IPS DF 19.7 (cell line): Measurements from ENCODE around the gene MSH2.
"Not testable (repeated sequence)": the region's sequence is repeated elsewhere in the genome, so short reads cannot be mapped to it uniquely, and the experiment has no call there.

Source experiments
- DNase-seq: peaks from one replicate; pipeline ENCODE4 v3.0.0-alpha.2; 2013; ENCODE audit warnings: low read depth, low spot score

The MSH2 gene

DNA sequence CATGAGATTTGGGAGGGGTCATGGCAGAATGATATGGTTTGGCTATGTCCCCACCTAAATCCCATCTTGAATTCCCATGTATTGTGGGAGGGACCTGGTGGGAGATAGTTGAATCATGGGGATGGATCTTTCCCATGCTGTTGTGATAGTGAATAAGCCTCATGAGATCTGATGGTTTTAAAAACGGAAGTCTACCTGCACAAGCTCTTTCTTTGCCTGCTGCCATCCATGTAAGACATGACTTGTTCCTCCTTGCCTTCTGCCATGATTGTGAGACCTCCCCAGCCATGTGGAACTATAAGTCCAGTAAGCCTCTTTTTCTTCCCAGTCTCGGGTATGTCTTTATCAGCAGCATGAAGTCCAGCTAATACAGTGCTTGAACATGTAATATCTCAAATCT, 5.0 kb downstream of the MSH2 start:
- DNase-seq: not testable (repeated sequence)

DNA sequence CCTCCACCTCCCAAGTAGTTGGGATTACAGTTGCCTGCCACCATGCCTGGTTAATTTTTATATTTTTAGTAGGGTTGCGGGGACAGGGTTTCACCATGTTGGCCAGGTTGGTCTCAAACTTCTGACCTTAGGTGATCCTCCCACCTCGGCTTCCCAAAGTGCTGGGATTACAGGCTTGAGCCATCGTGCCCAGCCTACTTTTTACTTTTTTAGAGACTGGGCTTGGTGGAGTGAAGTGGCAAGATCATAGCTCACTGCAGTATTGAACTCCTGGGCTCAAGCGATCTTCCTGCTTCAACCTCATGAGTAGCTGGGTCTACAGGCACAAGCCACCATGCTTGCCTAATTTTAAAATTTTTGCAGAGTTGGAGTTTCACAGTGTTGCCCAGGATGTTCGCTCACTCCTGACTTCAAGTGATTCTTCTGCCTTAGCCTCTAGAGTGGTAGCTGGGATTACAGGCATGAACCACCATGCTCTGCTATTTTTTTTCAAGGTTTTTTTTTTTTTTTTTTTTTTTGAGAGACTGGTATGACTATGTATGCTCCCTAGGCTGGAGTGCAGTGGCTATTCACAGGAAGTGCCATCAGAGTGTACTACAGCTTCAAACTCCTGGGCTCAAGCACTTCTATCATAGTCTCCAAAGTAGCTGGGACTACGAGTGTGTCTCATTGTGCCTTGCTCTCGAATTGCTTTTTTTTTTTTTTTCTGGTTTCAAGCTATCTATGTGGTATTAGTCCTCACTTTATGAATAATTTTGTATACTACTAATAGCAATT, 11.9 kb downstream of the MSH2 start:
- DNase-seq: no peak

DNA sequence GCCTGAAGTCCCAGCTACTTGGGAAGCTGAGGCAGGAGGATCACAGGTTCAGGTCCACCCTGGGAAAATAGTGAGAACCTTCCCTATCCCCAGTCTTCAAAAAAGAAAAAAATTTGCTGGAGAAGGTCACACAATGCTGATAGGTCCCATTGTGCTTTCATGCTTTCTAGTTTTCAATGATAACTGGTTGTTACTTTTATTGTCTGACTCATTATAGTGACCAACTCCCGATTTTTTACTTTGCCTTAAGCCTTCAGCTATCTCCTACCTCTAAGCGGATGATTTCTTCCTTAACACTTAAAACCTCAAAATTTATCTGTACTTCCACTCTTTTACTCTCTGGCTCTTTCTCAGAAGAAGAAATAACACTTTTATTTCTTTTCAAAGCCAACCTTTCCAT, 17.3 kb downstream of the MSH2 start:
- no peak for DNase-seq

GRCh38 chr2:47420683-47421082, 17.7 kb downstream of the MSH2 start:
- DNase-seq: not testable (repeated sequence)

- DNase-seq: no peak
Observed at GRCh38 chr2:47422016-47422415, 19.1 kb downstream of the MSH2 start.

- no peak for DNase-seq
Observed at GRCh38 chr2:47422560-47422959, 19.6 kb downstream of the MSH2 start.

DNA sequence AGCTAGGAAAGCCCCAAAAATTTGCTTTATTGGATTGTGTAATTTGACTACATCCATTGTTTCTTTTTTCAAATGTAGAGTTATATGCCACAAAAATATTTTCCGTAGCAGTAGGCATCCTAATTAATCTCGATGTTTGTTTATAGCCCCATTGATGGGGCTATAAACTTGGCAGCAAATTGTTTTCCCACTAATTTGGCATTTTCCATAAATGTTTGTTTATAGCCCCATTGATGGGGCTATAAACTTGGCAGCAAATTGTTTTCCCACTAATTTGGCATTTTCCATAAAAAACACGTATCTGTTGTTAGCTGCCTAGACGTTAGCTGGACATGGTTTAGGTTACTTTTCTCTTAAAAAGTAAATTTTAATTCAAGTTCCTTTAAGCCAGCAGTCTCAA, 23.8 kb downstream of the MSH2 start:
- DNase-seq: no peak

DNA sequence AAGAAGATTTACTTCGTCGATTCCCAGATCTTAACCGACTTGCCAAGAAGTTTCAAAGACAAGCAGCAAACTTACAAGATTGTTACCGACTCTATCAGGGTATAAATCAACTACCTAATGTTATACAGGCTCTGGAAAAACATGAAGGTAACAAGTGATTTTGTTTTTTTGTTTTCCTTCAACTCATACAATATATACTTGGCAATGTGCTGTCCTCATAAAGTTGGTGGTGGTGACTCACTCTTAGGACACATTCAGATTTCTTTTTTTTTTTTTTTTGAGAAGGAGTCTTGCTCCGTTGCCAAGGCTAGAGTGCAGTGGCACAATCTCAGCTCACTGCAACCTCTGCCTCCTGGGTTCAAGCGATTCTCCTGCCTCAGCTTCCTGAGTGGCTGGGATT, 26.8 kb downstream of the MSH2 start:
- DNase-seq: no peak

DNA sequence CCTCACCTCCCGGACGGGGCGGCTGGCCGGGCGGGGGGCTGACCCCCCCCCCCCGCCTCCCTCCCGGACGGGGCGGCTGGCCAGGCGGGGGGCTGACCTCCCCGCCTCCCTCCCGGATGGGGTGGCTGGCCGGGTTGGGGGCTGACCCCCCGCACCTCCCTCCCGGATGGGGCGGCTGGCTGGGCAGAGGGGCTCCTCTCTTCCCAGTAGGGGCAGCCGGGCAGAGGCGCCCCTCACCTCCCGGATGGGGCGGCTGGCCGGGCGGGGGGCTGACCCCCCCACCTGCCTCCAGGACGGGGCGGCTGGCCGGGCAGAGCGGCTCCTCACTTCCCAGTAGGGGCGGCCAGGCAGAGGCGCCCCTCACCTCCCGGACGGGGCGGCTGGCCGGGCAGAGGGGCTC, 30.1 kb downstream of the MSH2 start:
- DNase-seq: not testable (repeated sequence)

GRCh38 chr2:47433445-47433844, 30.5 kb downstream of the MSH2 start:
- not testable (repeated sequence) for DNase-seq

- DNase-seq: no peak
Observed at GRCh38 chr2:47437287-47437686, 34.3 kb downstream of the MSH2 start.

DNA sequence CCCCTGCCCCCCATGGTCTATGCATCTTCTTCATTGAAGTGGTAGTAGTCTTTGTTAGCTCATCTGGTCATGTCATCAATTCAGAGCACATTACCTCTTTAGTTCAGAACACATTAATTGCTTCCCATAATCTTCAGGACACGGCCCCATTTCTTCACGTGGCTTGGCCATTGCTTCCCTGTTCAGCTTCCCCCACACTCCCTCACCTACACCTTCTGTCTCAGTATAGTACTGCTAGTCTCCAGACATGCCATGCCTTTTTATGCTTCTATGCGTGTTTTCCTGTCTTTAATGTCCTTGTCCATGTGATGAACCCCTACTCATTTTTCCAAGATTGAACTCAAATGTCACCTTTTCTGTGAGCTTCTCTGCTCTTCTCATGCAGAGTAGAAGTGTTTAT, 35.1 kb downstream of the MSH2 start:
- DNase-seq: no peak

DNA sequence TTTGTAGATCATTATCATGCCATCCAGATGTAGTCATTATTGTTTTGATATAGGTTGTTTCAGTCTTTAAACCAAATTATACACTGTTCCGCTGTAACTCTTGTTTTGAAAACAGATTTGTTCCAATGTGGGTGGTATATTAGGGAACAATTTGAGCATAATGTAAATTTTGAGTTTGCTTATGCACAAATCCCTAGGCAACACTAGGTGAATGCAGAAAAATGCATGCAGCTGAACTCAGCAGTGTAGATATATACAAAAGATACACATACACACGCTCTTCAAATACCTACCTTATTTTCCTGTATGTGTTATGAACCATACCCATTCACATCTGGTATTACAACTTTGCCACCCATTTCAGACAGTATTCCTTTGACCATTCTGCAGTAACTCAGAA, 35.8 kb downstream of the MSH2 start:
- DNase-seq: no peak

DNA sequence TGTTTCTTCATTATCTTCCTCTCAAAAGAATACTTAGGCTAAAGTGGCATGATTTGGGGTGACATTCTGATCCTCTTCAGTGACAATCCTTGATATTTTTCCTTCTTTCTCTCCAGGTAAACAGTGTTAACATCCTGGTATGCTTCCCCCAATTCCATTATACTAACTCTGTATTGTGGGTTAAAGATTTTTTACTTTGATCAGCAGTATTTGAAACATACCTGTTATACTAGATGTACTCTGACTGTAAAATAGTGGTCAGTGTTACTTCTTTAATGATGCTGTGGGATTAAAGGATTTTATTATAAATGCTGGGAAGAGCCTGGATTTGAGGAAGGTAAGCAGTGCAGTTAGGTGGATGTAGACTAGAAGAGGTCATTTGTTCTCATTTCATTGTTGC, 48.8 kb downstream of the MSH2 start:
- no peak for DNase-seq

DNA sequence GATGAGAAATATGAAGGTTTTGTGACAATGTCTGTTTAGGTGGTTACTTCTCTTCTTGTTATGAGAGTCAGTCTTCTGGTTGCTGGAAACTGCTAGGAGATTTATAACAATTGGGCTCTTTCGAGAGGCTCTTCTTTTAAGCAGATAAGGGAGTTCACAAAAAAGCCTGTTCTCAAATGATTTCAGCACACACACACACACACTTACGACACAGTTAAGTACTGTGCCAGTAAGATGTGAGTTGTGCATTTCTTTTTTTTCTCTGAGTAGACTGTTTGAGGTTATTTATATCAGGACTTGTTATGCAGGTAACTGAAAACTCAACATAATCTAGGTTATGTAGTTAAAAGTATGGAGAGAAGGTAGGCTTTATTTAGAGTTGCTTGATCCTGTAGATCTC, 49.8 kb downstream of the MSH2 start:
- no peak for DNase-seq

DNA sequence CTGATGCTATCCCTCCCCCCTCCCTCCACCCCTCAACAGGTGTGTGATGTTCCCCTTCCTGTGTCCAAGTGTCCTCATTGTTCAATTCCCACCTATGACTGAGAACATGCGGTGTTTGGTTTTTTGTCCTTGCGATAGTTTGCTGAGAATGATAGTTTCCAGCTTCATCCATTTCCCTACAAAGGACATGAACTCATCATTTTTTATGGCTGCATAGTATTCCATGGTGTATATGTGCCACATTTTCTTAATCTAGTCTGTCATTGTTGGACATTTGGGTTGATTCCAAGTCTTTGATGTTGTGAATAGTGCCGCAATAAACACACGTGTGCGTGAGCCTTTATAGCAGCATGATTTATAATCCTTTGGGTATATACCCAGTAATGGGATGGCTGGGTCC, 51.9 kb downstream of the MSH2 start:
- not testable (repeated sequence) for DNase-seq

DNA sequence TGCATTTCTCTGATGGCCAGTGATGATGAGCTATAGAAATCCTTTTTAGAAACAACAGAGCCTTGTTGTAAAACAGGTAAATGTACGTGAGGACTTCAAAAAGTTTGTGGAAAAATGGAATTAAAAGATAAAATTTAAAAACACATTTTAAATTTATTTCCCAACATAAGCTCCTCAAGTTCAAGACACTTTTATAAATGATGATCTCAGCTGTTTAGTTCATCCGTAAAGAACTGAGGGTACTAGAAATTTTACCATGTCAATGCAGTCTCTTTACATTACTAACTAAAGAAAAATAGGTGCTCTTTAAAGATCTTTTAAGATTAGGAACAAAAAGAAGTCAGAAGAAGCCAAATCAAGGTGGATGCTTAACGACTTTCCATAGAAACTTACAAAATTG, 52.5 kb downstream of the MSH2 start:
- no peak for DNase-seq

DNA sequence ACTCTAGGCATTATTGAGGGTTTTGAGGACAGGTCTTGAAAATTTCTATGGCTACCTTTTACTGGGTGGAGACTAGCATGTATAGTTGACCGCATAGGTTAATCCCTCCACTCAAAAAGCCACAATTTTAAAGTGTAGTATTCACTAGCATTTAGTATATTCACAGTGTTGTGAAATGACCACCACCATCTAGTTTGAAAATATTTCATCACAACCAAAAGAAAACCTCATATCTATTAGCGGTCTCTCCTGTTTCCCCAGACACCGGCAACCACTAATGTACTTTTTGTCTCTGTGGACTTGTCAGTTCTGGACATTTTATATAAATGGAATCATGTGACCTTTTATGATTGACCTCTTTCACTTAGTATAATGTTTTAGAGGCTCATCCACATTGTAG, 53.9 kb downstream of the MSH2 start:
- no peak for DNase-seq

GRCh38 chr2:47457268-47457667, 54.3 kb downstream of the MSH2 start:
- DNase-seq: no peak

DNA sequence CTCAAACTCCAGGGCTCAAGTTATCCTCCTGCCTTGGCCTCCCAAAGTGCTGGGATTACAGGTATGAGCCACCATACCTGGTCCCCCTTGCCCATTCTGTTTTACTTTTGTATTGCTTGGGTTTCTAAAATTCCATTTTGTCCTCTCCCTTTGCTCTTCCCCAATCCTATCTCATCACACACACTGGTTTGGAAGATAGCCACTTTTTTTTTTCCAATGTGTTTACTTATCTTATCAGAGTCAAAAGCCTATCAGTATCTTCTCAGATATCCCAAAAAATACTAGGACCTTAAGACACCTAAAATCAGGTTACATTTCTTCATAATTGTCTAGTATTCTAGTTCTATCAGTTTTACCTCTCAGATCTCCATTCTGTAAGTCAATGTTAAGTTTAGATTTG, 56.1 kb downstream of the MSH2 start:
- no peak for DNase-seq

DNA sequence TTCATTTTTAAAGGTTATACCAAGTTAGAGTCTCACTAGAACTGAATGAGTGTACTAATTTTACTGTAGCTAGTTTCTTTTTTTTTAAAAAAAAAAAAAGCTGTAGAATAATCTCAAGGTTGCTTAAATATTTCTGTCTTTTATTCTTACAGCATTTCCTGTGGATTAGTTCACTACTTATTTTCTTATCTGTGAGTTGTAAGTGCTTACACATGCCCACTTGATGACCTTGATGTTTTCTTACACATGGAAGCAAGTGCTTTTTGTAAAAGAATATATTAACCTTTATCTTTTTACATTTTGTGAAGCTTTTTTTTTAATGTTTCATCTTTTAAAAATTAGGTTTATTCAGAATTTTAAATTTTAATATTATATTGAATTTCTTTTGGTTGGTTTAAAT, 57.8 kb downstream of the MSH2 start:
- DNase-seq: no peak

- DNase-seq: no peak
Observed at GRCh38 chr2:47471429-47472116, 68.6 kb downstream of the MSH2 start.

- DNase-seq: no peak
Observed at GRCh38 chr2:47479863-47480262, 76.9 kb downstream of the MSH2 start.
